HG03432 (cell line): ENCODE data around the gene CLCN4.

Experiments
- ATAC-seq: cut with Tn5 transposase; IDR thresholded peaks from one replicate; pipeline ENCODE4 v1.9.1; 2021; ENCODE audit warnings: mild to moderate bottlenecking, moderate library complexity; ENCODE audit not compliant: unreplicated experiment

The CLCN4 gene

DNA sequence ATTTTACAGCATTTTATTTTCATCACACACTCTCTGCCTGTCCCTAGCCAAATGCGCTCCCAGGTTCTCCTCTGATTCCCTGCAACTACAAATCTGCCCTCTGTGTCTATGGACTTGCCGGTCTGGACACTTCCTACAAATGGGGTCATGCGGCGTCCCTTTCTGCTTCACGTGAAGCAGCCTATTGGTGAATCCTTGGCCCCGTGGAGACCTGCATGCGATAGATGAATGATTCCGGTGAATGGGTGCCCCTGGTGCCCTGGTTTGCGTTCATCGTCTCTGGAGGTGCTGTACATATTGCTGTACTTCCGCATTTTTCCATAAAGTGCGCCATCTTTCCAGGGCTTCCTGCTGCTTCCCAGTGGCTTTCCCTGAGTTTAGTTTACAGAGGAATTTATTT, 27.5 kb upstream of the CLCN4 start:
- no peak for ATAC-seq

DNA sequence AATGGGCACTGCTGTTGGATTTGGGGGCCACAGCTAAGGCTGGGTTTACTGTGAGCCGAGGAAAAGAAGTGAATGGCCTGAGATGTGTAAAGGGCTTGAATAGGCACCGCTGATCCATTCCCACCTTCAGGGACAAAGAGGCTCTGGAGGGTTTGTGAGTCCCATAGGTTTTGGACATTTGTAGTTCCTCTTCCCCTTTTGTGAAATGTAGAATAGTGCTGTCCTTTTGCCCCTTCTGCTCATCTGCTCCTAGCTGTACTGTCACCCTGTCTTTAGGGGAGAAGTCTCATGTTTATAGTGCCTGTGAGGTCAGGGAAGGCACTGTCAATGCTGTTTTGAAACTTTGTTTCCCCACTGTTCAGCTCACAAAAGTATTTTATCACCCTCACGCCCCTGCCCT, 26.4 kb upstream of the CLCN4 start:
- no peak for ATAC-seq

- ATAC-seq: no peak
Measured at GRCh38 chrX:10133980-10134676, 22.6 kb upstream of the CLCN4 start.

GRCh38 chrX:10134921-10135320, 21.9 kb upstream of the CLCN4 start:
- ATAC-seq: no peak

DNA sequence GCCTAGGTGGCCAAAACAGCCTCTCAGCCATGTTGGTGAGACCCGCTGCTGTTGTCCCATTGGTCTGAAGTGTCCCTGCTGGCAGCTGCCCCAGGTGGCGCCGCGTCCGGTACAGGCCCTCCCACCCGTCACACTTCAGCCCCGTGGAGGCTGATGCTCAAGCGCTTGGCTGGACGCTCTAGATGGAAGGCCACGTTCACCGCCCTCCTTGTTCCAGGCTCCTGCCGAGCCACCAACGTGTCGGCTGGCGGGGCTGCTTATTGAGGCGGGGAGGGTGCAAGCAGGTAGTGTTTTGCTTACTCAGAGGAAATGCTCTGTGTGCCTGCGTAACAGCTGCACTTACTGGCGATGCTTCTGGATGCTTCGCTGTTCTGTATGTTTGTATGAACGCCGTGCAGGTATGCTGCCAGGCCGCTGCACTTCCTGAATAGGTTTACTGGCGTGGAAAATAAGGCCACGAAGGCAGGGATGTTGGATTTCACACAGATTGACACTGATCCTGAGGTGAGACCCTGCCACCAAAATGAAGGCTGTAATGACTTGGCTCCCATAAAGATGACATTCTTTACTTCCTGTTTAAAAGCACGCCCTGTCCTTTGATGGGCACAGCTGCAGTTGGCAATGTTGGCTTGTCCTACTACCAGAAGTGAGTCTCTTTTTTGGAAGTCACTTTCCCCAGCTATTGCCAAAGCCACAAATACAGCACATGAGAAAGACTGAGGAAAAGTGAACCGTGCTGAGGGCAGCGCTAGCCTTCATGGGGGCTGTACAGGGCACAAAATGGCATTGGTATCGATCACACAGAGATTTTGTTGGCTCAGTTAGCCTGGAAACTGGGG, 21.0 kb upstream of the CLCN4 start:
- no peak for ATAC-seq

GRCh38 chrX:10138726-10139125, 18.0 kb upstream of the CLCN4 start:
- ATAC-seq: no peak

DNA sequence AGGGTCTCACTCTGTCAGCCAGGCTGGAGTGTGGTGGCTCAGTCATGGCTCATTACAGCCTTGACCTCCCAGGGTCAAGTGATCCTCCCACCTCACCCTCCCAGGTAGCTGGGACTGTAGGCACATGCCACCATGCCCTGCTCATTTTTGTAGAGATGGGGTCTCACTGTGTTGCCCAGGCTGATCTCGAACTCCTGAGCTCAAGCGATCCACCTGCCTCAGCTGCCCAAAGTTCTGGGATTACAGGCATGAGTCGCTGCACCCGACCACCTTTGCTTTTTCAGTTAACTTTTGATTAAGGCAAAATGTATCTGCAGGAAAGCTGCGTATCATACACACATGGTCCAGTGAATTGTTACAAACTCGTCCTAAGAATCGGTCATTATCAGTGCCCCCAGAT, 16.5 kb upstream of the CLCN4 start:
- ATAC-seq: no peak

- no peak for ATAC-seq
Measured at GRCh38 chrX:10142041-10142599, 14.7 kb upstream of the CLCN4 start.

DNA sequence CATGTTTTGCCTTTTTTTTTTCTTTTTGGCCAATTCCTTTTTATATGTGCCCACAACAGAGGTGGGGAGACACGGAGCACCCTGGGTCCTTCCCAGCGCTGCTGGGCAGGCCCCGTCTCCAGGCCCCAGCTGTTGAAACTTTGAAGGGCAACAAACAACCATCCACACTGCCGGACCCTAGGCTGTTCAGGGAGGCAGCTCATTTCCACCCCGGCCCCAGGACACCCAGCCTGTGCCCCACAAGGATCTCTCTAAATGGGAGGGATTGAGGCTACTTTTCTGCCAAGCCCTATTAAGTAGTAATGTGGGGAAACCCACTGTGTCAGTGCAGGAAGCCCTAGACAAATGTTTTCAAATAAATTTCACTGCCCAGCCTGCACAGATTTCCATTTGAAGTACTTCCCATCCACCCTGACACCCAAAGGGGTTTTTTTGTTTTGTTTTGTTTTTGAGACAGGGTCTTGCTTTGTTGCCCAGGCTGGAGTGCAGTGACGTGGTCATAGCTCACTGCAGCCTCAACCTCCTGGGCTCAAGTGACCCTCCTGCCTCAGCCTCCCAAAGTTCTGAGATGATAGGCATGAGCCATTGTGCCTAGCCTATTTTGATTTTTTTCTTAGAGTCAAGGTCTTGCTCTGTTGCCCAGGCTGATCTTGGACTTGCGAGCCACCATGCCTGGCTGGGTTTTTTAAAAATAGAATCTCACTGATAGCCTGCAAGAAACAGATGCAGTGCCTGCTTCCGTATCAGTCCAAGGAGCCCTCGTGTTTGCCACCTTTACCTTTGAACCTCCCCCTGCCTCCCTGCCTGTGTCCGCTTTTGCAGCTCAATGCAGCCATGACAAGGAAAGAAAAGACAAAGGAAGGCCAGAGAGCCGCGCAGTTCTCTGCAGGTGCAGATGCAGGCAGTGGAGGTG, 13.4 kb upstream of the CLCN4 start:
- no peak for ATAC-seq

- no peak for ATAC-seq
Measured at GRCh38 chrX:10146346-10146745, 10.4 kb upstream of the CLCN4 start.

DNA sequence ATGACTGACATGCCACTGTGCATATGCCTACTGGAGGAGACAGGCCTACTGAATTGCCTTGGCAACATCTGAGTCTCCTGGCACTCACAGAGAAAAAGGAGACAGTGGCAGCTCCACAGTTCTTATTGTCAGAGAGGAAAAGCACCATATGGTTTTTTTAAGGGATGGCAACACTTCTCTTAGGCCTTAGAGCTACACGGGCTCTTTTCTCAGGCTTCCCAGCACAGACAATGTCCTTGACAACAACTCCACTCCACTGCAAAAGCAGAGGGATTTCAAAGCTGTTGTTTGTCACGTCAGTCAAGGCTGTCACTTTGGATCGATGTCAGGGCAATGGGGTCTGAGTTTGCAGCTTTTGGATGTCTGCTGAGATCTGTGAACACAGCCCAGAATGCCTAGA, 4.7 kb upstream of the CLCN4 start:
- no peak for ATAC-seq

DNA sequence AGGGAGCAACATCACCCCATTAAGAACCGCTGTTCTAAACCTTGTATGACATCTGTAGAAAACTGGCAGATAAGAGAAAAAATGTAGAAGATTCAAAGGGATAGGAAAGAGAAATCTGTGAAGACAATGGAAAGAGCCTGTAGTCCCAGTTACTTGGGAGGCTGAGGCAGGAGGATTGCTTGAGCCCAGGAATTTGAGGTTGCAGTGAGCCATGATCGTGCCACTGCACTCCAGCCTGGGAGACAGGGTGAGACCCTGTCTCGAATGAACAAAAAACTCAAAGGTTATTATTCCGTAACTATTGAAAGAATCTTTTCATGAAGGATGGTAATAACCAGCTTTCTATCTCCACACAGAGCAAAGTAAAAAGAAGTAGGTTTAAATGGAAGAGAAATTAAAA, 1.6 kb upstream of the CLCN4 start:
- ATAC-seq: no peak

- no peak for ATAC-seq
Measured at GRCh38 chrX:10157032-10157341, 212 bp downstream of the CLCN4 start.

DNA sequence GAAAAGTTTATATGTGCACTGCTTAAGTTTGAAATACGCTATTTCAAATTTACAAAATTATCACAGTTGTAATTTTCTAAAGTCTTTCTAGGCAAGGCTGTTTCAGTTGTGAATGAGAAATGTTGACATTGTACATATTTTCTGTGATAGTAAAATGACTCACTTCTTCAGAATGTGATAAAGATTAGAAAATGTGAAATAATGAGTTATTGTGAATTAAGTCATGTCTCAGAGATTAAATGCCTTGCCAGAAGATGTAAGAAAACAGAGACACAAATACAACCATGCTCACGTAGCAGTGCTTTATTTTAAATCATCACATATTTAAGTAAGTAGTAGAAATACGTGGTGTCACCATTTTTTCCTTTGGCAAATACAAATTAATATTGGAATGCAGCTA, 768 bp downstream of the CLCN4 start:
- no peak for ATAC-seq

GRCh38 chrX:10158279-10159144, 1.7 kb downstream of the CLCN4 start:
- peak; percentile 74 for ATAC-seq

DNA sequence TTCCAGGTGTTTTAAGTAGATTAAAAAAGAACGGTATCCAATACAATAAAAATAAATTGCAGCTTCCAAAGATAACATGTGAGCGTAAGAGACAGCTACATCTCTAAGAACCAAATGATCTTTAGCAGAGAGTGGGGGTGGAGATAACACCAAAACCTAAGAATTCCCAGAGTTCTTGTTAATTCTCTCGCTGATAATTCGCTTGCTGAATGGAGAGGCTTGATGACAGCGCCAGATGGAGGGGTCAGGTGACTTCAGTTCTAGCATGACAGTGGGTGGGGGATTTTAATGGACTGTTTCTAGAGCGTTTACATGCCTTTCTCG, 2.3 kb downstream of the CLCN4 start:
- ATAC-seq: no peak

DNA sequence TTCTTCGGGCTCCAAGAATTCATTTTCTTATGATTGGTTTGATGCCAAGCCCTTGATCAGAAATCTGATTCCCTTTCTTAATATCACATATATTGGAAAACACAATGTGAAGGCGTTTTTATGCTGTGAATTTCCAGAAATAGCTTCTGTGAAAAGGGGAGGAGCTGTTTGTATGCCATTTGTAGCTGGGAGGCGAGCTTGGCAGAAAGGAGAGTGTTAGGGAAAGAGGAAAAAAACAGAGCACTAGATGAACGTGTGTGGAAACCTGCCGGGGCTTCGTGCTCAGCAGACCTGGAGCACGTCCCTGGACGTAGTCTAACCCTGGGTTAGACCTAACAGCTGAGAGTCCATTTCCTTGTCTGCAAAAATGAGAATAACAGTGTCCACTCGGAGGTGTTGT, 3.4 kb downstream of the CLCN4 start:
- no peak for ATAC-seq

GRCh38 chrX:10163031-10163430, 6.3 kb downstream of the CLCN4 start:
- ATAC-seq: no peak

DNA sequence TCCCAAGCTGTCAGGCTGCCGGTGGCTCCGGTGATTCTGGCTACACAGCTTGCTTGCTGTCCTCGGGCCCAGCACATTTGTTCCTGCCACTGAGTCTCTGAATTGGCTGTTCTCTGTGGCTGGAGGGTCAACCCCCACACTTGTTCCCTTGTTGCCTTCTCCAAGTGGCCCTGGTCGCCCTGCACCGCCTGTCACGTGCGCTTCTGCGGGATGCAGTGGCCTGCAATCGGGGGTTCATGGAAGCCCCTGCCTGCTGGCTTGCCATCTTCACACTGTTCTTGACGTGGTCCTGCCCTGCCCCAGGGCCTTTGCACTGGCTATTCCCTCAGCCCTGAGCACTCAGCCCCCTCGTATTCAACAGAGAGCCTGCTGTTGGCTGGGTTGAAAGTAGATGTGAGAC, 8.1 kb downstream of the CLCN4 start:
- ATAC-seq: no peak

GRCh38 chrX:10165580-10166247, 8.9 kb downstream of the CLCN4 start:
- no peak for ATAC-seq
